GM12878 (cell line): Measurements from ENCODE around the gene TACC3. TPM values are rescaled to one million over a fixed set of nuclear protein-coding genes. Genes with fewer than 3 reads are reported as not detected.

Experiments
- BRCA1 ChIP-seq: IDR thresholded peaks from 2 replicates; pipeline ENCODE4 v1.6.1; 2011; ENCODE audit warnings: low read depth, low read length, improper control_type of control experiment
- CBFB ChIP-seq: IDR thresholded peaks from 2 replicates; pipeline ENCODE4 v1.6.1; 2016; ENCODE audit warnings: antibody characterized with exemption, low read depth
- CTCF ChIP-seq, 3 experiments: IDR thresholded peaks in 2 of 3; conservative IDR thresholded peaks in 1 of 3; 2 replicates each; pipeline ENCODE4 v1.5.1; 2011; ENCODE audit warnings: low read depth in 3 of 3, low read length in 3 of 3, mild to moderate bottlenecking in 3 of 3, control low read depth in 2 of 3, moderate library complexity in 2 of 3, inconsistent platforms in 1 of 3, mixed read lengths in 1 of 3; ENCODE audit not compliant: control insufficient read depth in 2 of 3, insufficient read depth in 1 of 3; ENCODE audit errors: extremely low read depth in 1 of 3
- DPF2 ChIP-seq: fragments of 450-650 bp; IDR thresholded peaks from 2 replicates; pipeline ENCODE4 v1.6.1; 2017; ENCODE audit warnings: mild to moderate bottlenecking
- E4F1 ChIP-seq: fragments of 450-650 bp; IDR thresholded peaks from 2 replicates; pipeline ENCODE4 v1.6.1; 2018; ENCODE audit warnings: borderline replicate concordance, mild to moderate bottlenecking; ENCODE audit not compliant: partially characterized antibody
- NR2C2 ChIP-seq: IDR thresholded peaks from 2 replicates; pipeline ENCODE4 v1.6.1; 2011; ENCODE audit warnings: borderline replicate concordance, low read depth; ENCODE audit not compliant: control insufficient read depth, insufficient read length
- PAX8 ChIP-seq: fragments of 450-650 bp; IDR thresholded peaks from 2 replicates; pipeline ENCODE4 v1.6.1; 2017; ENCODE audit warnings: mild to moderate bottlenecking, moderate library complexity
- RCOR1 ChIP-seq: conservative IDR thresholded peaks from 2 replicates; pipeline ENCODE4 v1.6.1; 2012; ENCODE audit warnings: low read depth, low read length, improper control_type of control experiment
- RELB ChIP-seq: fragments of 450-650 bp; IDR thresholded peaks from 2 replicates; pipeline ENCODE4 v1.6.1; 2017; ENCODE audit warnings: low read depth, mild to moderate bottlenecking, moderate library complexity
- RFX5 ChIP-seq: IDR thresholded peaks from 2 replicates; pipeline ENCODE4 v1.6.1; 2011; ENCODE audit warnings: low read depth, low read length, improper control_type of control experiment
- SMAD1 ChIP-seq: fragments of 450-650 bp; IDR thresholded peaks from 2 replicates; pipeline ENCODE4 v1.6.1; 2018; ENCODE audit warnings: mild to moderate bottlenecking, low read depth; ENCODE audit not compliant: partially characterized antibody
- SP1 ChIP-seq: IDR thresholded peaks from one replicate; pipeline ENCODE4 v1.6.1; 2011; ENCODE audit warnings: low read depth, low read length
- STAT3 ChIP-seq: IDR thresholded peaks from 2 replicates; pipeline ENCODE4 v1.6.1; 2011; ENCODE audit warnings: low read depth, low read length, improper control_type of control experiment
- USF2 ChIP-seq: IDR thresholded peaks from 2 replicates; pipeline ENCODE4 v1.6.1; 2011; ENCODE audit warnings: low read depth, low read length, improper control_type of control experiment, borderline replicate concordance
- WRNIP1 ChIP-seq: IDR thresholded peaks from 2 replicates; pipeline ENCODE4 v1.6.1; 2011; ENCODE audit warnings: low read depth, low read length, improper control_type of control experiment, borderline replicate concordance
- ZBTB4 ChIP-seq: fragments of 450-650 bp; formaldehyde crosslinking; IDR thresholded peaks from 2 replicates; pipeline ENCODE4 v1.4.0; 2022; ENCODE audit warnings: mild to moderate bottlenecking, moderate library complexity
- polyA plus RNA-seq, 11 experiments: library from polyadenylated mRNA; depleted of rRNA in 4 of 11; unstranded in 6 of 11; stranded (reverse) in 5 of 11; fragments of >200 nt; fragmentation: Nextera tagmentation in 4 of 11; fragmentation: Illumina TruSeq in 1 of 11; extraction: Ambion mirVana in 4 of 11; extraction: Trizol in 1 of 11; gene quantifications; 1 replicate in 1 of 11; 2 replicates in 10 of 11; pipeline versions ENCODE4 v1.2.1 to v1.2.3, GENCODE V29; 2011 to 2016; ENCODE audit warnings: inconsistent platforms in 2 of 11, missing spikeins in 2 of 11, low read depth in 1 of 11
- total RNA-seq, 4 experiments: library from RNA; depleted of rRNA in 3 of 4; stranded (reverse); fragments of >200 nt in 3 of 4; fragmentation: Illumina TruSeq in 1 of 4; extraction: Trizol in 1 of 4; gene quantifications; 2 replicates each; pipeline versions ENCODE4 v1.2.1 to v1.2.3, GENCODE V29; 2013 to 2021

Gene TACC3
- total and polyA plus RNA-seq, 10 of the 15 experiments (the other 5 are each of a cell fraction or from before 2014, with no cell fraction given): 2.8 to 121 (median 73.3) TPM

- TF ChIP-seq NR2C2: no peak
- no peak for TF ChIP-seq USF2
- TF ChIP-seq RELB: no peak
- no peak for TF ChIP-seq SMAD1
- TF ChIP-seq E4F1: no peak
- TF ChIP-seq RFX5: no peak
- peak; percentile 26 for TF ChIP-seq SP1
- no peak for TF ChIP-seq CTCF (IDR thresholded peaks at IDR 0.05 in 2 of 3, conservative IDR thresholded peaks at IDR 0.05 in 1 of 3; ENCODE audit: control insufficient read depth in 2 of 3, extremely low read depth in 1 of 3, insufficient read depth in 1 of 3, low read depth in 3 of 3, low read length in 3 of 3)
- TF ChIP-seq WRNIP1: no peak
- TF ChIP-seq PAX8: no peak
- no peak for TF ChIP-seq CBFB
- TF ChIP-seq ZBTB4 (CRISPR knock-in tag): no peak
- no peak for TF ChIP-seq BRCA1
- TF ChIP-seq RCOR1: no peak
- peak; percentile 71 for TF ChIP-seq DPF2
- no peak for TF ChIP-seq STAT3
Measured at GRCh38 chr4:1683736-1684505, 37.4 kb upstream of the TACC3 start, which contains the start of gene FAM53A (continued).
